ENCODE results near the gene AVEN.

AVEN gene

GRCh38 chr15:33959844-33960548, 79.0 kb downstream of the AVEN start:
- TF ChIP-seq POLR2AphosphoS5 (IDR thresholded peaks at IDR 0.05; ENCODE audit: low read depth, low read length) (no peak), REST (IDR thresholded peaks at IDR 0.05; ENCODE audit: insufficient read depth in 1 of 2, low read depth in 2 of 2, low read length in 2 of 2) (no peak), TAF1 (IDR thresholded peaks at IDR 0.05; ENCODE audit: borderline replicate concordance, insufficient read depth, low read length) (no peak), SIN3A (IDR thresholded peaks at IDR 0.05; ENCODE audit: borderline replicate concordance, insufficient read depth, low read length) (no peak), FOXP2 (optimal IDR thresholded peaks at IDR 0.05; ENCODE audit: borderline replicate concordance, extremely low read depth, extremely low read length, insufficient read depth) (no peak)

GRCh38 chr15:33956397-33956796, 82.6 kb downstream of the AVEN start:
- TF ChIP-seq REST (IDR thresholded peaks at IDR 0.05; ENCODE audit: insufficient read depth in 1 of 2, low read depth in 2 of 2, low read length in 2 of 2) (no peak), TAF1 (IDR thresholded peaks at IDR 0.05; ENCODE audit: borderline replicate concordance, insufficient read depth, low read length) (no peak), FOXP2 (optimal IDR thresholded peaks at IDR 0.05; ENCODE audit: borderline replicate concordance, extremely low read depth, extremely low read length, insufficient read depth) (no peak), SIN3A (IDR thresholded peaks at IDR 0.05; ENCODE audit: borderline replicate concordance, insufficient read depth, low read length) (no peak), POLR2AphosphoS5 (IDR thresholded peaks at IDR 0.05; ENCODE audit: low read depth, low read length) (no peak)

- TF ChIP-seq SIN3A (IDR thresholded peaks at IDR 0.05; ENCODE audit: borderline replicate concordance, insufficient read depth, low read length) (no peak), REST (IDR thresholded peaks at IDR 0.05; ENCODE audit: insufficient read depth in 1 of 2, low read depth in 2 of 2, low read length in 2 of 2) (no peak), FOXP2 (optimal IDR thresholded peaks at IDR 0.05; ENCODE audit: borderline replicate concordance, extremely low read depth, extremely low read length, insufficient read depth) (no peak), POLR2AphosphoS5 (IDR thresholded peaks at IDR 0.05; ENCODE audit: low read depth, low read length) (no peak), TAF1 (IDR thresholded peaks at IDR 0.05; ENCODE audit: borderline replicate concordance, insufficient read depth, low read length) (no peak)
Measured at GRCh38 chr15:33955945-33956344, 83.1 kb downstream of the AVEN start.

GRCh38 chr15:33946152-33946551, 92.9 kb downstream of the AVEN start:
- TF ChIP-seq POLR2AphosphoS5 (IDR thresholded peaks at IDR 0.05; ENCODE audit: low read depth, low read length) (no peak), REST (IDR thresholded peaks at IDR 0.05; ENCODE audit: insufficient read depth in 1 of 2, low read depth in 2 of 2, low read length in 2 of 2) (no peak), TAF1 (IDR thresholded peaks at IDR 0.05; ENCODE audit: borderline replicate concordance, insufficient read depth, low read length) (no peak)

Data from PFSK-1 (cell line).